GM21381 (cell line): ENCODE data around the gene FXYD2.
"Not testable (repeated sequence)": the region's sequence is repeated elsewhere in the genome, so short reads cannot be mapped to it uniquely, and the experiment has no call there.

Experiments used
- ATAC-seq: cut with Tn5 transposase; IDR thresholded peaks from one replicate; pipeline ENCODE4 v1.9.1; 2021; ENCODE audit warnings: mild to moderate bottlenecking, moderate library complexity; ENCODE audit not compliant: unreplicated experiment

Gene FXYD2

DNA sequence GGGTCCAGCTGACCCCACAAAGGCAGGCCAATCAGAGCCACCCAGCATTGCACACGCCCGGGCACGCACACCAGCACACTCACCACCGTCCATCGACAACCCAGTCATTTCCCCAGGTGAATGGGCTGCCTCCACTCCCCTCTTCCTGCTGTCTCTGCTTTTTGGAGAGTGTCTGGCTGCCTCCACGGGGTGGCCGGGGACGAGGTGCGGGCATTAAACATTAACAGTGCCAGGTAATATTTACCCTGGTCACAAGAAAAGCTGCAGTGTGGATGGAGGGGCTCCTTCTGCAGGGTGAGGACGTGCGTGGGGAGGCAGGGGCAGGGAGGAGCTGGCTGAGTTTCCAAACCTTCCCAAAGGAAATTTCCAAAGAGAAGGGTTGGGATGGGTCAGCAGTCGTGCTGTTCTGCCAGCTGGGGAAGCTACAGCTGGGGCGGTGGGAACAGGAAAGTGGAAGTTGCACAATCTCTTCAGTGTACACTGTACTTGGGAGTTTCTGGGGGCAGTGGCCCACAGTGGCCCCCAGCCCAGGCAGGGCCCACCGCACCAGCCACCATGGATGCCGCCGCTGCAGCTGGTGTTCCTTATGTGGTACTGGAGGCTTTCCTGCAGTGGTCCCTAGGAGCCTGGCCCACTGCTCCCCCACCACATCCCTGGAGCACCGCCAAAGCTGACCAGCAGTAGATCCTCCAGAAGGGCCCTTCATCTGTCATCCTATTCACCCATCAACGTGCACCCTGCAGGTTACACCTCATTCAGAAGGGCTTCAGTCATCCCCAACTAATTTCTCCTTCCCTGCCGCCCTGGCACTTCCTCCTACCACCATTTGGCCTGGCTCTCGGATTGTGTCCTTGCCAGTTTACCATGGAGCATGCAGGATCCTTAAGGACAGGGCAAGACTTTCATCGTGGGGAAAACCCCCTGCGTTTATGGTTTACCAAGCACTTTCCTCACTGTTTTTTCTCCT, at the start of gene FXYD2:
Gene FXYD2 (minus strand): TSS at position 174 of the 967 bp plus-strand sequence. CDS start 66 bp downstream, at position 108.
- ATAC-seq: no peak

DNA sequence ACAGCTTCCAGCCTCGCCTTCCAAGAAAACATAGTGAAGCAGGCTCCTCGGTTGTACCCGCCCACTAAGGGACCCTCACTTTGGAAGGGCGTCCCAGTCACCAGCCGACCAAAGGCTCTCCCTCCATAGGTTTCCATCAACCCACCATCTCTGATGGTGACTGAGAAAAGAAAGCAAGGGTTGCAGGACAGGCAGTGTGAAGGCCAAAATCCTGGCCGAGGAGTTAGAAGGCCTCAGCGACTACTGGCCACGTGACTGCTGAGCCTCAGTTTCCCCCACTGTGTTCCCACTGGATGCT, 49.2 kb upstream of the FXYD2 start:
- ATAC-seq: no peak

DNA sequence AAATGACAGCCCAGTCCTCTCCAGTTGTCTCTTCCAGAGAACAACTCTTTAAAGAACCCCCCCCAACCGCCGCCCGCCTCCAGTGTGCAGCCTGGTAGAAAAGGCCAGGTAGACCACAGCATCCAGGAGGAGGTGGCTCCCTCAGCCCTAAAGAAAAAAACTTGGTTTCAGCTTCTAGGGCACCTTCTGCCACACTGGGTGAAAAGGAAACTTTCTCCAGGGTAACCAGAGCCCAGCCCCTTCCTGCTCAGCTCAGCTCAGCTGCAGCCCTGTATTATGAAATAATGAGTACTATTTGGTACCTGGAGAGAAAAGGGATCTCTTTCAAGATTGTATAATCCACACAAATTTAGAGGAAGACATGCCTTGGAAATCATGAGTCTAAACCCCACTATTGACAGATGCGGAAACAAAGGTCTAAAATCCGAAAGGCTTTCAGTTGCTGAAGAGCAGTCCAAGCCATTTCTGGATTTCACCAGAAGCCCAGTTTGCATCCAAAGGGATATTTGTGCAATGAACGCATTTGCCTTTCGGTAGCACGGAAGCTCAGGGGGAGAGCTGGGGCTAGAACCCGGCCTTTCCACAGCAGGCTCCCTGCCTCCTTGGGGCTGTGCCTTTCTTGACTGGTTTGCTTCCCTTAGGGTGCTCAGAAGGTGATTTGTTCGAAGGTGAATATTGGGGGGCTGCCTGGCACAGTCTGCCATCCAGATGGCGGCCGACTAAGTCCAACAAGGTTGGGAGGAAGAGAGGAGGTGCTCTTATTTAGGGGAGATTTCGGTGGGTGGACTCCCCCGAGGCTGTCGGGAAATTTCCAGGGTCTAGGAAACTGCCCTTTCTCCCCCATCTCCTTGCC, 48.7 kb upstream of the FXYD2 start:
- ATAC-seq: no peak

DNA sequence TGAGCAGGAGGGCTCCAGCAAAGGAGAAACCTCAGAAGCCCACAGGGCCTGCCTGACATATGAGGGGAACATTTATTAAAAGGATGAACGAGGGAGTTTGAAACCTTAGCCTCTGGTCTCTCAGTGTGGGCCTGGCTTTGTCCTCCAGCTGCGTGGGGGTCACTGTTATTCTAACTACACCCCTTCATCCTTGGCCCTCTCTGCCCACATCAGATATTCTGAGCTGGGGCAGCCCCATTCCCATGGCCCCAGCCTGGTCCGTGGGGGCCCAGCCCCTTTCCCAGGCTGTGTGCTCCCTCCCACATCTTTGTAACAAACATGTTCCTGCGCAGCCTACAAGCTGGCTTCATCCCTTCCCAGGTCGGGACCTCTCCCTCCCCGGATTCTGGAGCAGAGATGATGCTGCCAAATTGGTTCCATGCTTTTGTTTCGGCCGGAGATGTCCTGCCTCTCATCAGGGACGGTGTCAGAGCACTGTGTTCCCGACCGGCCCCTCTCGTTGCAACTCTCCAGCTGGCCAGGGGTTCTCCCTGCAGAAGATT, 47.9 kb upstream of the FXYD2 start:
- ATAC-seq: no peak

DNA sequence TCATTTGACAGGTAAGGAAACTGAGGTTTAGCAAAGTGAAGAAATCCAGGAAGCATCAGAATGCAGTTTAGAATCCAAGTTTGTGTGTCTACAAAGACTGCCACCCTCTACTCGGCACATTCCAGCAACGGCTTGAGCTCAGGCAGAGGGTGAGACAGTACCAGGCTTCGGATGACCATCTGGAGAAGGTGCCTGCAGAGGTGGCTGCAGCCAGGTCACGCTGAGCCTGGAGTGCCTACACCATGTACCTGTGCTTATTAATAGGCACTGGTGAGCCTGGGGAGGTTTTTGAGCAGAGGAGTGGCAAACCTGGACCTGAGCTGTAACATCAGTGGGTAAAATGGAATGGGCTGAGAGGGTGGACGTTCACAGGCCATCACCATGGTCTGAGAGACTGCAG, 47.2 kb upstream of the FXYD2 start:
- no peak for ATAC-seq

DNA sequence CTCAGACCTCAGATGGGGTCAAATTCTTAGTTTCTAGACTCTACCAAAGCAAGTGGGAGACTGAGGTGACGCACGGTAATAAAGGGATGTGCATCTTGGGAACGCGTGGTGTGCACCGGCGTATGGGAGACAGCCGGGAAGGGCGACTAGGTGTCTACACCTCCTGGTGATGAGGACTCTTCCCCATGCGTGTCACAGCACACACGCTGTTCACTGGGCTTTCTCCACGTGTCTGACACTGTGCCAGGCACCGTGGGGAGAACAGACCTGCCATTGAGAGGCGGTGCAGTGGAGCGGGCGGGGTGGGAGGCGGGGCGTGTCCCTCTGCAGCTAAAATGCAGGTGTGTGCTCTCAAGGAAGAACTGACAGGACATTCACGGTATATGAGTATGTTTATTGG, 46.6 kb upstream of the FXYD2 start:
- ATAC-seq: no peak

DNA sequence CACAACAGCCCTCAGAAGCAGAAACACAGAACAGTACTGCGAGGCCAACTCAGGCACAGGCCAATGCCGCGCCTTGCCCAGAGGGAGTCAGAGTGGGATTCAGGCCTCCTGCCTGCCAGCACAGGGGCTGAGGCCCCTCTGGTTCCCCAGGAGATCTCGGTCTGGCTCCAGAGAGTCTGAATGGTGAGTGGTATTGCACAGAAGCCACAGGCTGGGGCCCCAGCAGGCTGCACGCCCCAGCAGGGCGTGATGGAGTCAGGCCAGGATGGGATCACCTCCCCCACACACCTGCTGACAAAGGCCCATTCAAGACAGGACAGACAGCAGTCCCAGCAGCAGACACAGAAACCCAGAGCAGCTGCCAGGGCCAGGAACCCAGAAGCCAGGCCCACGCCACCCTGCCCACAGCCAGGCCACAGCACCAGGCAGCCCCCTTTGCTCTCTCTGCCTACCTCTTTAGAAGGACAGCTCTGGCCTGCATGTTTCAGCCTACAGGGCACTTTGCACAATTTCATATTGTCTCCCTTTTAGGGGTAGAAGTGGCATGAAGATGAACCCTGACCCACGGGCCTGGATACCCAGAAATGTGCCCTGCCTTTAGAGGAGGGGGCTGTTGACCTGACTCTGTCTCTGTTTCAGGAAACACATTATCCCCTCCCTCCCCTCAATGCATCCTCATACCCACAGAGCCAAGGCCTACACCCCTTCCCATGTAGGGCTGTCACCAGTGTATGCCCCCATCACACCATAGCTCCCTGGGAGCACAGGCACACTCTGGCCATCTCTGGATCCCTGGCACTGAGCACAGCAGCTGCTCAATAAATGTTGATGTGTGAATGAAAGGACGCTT, 45.8 kb upstream of the FXYD2 start:
- ATAC-seq: no peak

DNA sequence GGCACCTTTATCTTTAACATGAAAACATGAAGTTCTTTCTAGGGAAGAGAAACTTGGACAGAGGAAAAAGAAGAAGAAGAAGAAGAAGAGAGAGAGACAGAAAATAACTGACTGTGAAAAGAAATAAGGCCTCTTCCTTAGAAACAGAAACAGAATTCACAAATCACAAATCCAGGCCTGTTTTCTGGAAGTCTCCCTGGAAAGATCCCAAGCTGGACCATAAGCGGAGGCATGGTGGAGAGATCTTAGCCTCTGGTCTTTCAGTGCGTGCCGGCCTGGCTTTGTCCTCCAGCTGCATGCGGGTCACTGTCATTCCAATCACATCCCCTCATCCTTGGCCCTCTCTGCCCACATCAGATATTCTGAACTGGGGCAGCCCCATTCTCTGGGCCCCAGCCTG, 45.1 kb upstream of the FXYD2 start:
- ATAC-seq: no peak

DNA sequence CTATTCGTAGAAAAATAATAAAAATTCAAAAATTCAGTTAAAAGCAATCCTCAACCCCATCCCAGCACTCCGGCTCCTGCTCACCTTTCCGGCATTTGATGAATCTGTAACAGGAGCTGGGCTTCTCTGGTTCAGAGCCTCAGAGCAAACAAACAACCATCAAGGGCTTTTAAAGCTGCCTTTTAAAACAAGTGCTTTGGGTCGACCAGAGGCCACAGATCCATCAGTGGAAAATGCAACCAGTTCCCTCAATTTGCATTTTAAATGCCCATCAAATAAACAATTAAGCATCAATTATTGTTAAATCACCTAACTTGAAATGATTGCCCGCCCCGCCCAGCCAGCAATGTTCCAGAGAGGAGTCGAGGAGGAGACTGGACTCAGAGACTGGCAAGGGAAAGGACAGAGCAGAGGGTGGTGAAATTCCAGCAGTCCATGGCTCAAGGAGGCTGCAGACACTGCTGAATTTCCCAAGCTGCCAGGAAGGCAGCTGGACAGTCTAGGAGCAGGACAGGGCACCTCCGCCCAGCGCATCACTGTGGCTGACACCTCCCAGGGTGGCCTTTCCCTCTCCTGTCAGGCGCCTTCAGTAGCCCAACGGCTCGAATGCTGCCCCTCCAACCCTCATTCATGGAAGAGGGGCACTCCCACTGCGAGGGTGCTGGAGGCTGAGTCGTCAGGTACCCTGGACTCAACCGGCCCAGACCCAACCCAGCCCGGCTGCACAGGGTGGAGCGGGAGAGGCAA, 44.4 kb upstream of the FXYD2 start:
- no peak for ATAC-seq

DNA sequence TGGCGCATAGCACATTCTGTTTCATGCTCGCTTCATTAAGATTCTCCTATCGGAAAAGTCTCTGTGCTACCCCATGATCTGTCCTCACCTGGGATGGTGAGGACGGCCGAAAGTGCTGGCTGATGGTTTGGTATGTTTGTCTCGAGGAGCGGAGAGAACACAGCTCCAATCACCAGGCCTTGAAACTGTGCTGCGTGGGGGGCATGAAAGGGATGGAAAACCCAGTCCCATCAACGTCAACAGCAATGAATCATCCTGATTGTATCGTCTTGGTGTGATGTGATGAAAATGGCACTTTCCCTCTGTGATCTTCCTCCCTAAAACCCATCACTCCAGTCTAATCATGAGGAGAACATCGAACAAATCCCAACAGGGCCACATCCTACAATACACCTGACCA, 43.5 kb upstream of the FXYD2 start:
- ATAC-seq: no peak

DNA sequence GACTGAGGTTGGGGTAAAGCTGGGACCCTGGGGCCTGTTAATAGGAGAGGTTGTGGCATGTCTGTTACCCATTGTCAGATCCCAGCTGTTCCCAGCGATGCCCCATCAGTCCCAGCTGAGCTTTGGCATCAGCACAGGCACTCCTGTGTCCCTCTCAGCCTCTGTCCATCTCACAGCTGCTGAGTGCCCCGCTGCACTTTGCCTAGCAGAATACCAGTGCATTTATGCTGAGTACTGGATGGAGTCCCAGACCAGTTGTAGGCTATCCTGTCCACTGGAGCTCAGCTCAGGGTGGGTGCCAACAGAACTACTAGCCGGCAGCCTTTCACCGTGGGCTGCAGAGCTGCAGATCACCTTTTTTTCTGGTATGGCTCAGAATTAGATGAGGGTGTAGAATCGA, 42.0 kb upstream of the FXYD2 start:
- no peak for ATAC-seq

DNA sequence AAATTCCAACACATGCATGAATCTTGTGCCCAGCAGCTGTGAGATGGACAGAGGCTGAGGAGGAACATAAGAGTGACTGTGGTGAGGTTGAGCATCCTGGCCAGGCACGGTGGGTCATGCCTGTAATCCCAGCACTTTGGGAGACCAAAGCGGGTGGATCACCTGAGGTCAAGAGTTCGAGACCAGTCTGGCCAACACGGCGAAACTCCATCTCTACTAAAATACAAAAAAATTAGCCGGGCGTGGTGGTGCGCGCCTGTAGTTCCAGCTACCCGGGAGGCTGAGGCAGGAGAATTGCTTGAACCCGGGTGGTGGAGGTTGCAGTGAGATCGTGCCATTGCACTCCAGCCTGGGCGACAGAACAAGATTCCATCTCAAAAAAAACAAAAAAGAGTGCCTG, 41.0 kb upstream of the FXYD2 start:
- ATAC-seq: not testable (repeated sequence)

DNA sequence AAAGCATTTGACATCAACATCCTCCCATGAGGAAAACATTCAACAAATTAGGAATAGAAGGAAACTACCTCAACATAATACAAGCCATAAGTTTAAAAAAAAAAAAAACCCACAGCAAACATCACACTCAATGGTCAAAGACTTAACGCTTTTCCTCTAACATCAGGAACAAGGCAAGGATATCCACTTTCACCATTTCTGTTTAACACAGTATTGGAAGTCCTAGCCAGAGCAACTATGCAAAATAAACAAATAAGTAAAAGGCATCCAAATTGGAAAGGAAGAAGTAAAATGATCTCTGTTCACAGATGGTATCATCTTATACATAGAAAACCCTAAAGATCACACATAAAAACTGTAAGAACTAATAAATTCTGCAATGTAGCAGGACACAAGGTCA, 38.8 kb upstream of the FXYD2 start:
- no peak for ATAC-seq

DNA sequence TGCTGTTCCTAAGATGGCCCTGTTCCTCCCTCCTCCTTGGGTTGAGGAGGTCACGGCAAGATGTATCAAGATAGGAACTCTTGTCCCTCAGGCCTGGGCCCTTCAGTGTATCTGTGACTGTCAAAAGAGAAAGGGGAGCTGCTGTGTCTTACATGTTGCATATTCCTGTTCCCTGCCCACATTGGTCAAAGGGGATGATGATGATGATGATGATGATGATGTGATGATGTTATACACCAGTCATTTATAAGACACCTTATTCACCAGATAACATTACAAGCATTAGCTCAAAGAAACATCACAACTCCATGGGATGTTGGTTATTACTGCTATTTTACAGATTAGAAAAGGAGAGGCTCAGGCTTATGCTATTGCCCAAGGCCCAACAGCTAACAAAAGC, 38.2 kb upstream of the FXYD2 start:
- ATAC-seq: no peak

DNA sequence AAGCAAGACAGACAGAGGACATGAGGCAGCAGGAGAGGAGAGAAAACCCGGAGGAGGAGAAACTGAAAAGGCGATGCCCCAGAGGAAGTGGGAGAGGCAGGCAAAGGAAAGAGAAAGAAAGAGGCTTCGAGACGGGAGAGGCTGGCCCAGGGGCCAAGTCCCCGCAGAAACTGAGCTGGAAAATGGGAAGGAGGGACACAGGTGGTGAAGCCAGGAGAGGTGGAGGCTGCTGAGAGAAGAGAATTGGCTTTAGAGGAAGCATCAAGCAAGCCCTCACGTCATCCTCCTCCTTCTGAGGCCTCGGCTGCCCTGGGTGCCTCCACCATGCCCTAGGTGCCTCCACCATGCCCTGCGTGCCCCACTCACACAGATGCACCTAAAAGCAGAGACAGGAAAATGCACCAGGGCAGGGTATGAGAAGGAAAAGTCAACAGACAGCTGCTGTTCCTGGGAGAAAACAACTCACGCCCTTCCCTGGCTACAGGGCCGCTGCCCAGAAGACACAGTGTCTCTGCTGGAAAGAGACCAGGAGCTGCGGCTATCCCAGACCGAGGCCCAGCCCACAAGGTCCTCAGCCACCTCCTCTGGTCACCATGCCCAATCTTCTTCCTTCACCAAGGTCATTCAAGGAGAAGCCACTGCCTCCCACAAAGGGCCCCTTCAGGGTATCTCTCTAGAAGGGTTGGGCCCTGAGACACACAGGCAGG, 37.6 kb upstream of the FXYD2 start:
- ATAC-seq: no peak

DNA sequence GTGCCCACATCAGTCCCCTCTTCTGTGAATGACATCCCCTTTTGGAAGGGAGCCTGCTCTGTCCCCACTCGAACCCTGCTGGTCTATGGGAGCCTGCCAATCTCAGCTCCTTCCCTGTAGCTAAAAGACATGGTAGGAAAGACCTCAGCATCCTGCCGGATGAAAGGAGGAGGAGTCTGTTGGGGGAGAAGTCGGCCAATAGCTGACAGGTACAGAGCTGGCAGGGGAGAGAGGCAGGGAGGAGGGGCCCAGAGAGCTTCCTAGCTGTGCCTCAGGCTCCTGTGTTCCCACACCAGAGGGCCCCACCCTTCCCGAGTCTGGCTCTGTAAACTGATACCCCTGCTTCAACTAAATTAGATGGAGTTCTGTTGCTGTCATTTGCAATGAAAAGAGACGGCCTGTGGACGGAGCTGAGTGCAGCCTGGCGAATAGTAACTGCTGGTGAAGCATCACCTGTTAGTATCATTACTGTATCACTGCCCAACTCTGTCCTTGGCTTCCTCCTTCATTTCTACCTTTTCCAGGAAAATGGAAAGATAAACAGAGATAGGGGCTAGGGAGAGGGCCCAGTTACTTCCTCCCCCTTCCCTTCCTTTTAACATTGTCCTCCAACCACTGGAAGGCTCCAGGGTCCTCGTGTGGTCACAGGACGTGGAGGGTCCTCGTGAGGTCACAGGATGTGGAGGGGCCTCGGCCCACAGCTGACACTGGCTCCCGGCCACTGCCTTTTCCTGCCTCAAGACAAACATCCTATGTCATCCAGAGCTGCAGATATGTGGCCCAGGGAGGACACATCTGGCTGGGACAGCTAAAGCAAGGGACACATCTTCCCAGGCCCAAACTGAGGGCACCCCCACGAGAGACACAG, 36.8 kb upstream of the FXYD2 start:
- ATAC-seq: no peak

DNA sequence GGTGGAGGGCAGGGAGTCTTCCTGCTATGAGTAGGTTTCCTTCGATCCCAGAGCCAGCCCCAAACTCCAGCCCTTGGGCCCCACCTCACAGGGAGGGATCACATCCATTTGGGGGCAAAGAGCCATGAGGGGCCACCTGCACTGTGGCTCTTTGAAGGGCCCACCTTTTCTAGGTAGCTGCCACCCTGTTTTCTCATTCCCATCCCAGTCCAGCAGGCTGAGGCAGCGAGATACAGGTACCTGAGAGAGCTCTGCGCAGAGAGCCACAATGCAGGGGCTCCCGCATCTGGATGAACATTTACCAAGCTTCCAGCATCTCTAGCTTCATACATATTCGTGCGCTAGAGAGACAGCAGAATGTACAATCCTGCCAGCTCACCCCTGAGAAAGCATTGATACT, 35.6 kb upstream of the FXYD2 start:
- ATAC-seq: no peak

DNA sequence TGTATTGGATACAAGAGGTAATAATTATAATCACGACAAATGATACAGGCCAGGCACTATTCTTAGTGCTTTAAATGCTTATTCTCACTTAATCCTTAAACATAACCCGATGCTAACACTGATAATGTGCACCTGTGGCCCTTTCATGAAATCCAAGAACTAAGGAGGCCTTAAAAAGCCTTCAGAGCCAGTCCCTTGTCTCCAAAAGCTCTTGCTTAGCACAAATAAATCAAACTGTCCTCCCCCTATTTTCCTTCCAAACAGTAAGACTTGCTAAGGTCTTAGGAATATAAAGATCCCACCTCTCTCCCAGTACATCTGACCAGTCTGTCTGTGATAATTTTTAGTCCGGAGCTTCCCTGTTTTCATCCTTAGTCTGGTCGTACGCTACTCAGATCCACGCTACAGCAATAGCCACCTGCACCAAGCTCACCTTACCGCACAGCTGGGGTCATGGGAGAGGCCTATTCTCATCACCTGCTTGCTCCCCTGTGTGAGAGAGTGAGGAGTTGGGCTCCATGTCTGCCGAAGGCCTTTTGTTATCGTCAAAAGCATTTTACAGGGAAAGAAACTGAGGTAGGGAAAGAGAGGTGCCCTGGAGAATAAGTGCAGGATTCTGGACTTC, 35.1 kb upstream of the FXYD2 start:
- ATAC-seq: no peak
